Subcutaneous adipose tissue (tissue), 4 donors: ENCODE measurements around the gene METTL16. TPM values are rescaled to one million over a fixed set of nuclear protein-coding genes. Genes with fewer than 3 reads are reported as not detected.

ENCODE experiments used
- total RNA-seq, 4 donors: library from RNA; depleted of rRNA; stranded (reverse); fragments of >200 nt; gene quantifications; one replicate each; pipeline ENCODE4 v1.1.0, GENCODE V29; 2016
- TF ChIP-seq, protein P1 (sequence below): fragments of 450-650 bp; IDR thresholded peaks from one replicate; pipeline ENCODE4 v1.5.1; 2016; ENCODE audit warnings: low read depth, mild to moderate bottlenecking, control low read depth, antibody characterized with exemption, moderate library complexity

METTL16 gene
- total RNA-seq, 4 donors from 2014 or later: 12.6 to 80.5 (median 25.3) TPM

DNA sequence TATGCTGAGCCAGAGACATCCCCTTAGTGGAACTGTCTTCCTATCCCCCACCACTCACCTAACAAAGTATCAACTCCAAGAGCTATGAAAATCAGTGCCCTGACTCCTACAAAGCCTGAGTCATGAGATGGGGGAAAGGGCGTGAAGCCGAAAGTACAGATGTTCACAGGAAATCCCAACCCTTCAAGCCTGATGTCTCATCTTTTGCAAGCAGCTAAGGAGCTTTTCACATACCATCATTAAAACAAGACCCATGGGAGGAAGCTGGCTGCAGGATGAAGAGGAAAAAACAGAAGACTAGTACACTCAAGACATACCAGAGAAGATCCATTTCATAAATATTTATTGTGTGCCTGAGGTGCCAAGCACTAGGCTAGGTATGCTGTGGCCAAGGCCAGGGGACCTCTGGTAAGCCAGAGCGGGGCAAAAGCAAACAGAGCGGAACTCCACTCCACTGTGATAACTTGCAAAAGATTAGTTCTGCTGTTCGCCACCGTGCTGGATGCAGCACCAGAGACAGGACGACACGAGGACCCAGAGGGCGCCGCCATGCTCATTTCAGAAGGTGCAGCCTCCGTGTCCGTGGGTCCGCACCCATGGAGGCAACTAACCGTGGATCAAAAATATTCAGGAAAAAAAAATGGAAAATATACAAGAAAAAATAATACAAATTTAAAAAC is 106.3 kb downstream of the METTL16 start:
- TF ChIP-seq, protein P1, sequence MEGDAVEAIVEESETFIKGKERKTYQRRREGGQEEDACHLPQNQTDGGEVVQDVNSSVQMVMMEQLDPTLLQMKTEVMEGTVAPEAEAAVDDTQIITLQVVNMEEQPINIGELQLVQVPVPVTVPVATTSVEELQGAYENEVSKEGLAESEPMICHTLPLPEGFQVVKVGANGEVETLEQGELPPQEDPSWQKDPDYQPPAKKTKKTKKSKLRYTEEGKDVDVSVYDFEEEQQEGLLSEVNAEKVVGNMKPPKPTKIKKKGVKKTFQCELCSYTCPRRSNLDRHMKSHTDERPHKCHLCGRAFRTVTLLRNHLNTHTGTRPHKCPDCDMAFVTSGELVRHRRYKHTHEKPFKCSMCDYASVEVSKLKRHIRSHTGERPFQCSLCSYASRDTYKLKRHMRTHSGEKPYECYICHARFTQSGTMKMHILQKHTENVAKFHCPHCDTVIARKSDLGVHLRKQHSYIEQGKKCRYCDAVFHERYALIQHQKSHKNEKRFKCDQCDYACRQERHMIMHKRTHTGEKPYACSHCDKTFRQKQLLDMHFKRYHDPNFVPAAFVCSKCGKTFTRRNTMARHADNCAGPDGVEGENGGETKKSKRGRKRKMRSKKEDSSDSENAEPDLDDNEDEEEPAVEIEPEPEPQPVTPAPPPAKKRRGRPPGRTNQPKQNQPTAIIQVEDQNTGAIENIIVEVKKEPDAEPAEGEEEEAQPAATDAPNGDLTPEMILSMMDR: no peak

DNA sequence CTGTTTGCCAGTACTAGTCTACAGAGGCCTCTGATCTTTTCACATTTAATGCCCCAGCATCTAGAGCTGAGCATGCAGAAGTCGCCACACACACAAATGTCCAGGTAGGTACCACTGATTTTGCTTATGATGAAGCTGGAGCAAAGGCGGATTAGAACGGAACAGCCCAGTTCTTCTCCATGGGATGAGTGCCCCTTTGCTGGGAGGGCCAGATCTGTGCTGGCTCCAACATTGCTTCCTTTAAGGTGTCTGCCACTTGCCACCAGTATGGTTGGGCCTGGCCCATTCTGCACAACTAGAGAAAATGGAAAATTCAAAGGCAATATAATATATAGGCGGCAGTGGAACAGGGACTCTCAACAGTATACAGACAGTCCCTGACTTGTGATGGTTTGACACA is 108.6 kb downstream of the METTL16 start:
- TF ChIP-seq, protein P1: no peak

DNA sequence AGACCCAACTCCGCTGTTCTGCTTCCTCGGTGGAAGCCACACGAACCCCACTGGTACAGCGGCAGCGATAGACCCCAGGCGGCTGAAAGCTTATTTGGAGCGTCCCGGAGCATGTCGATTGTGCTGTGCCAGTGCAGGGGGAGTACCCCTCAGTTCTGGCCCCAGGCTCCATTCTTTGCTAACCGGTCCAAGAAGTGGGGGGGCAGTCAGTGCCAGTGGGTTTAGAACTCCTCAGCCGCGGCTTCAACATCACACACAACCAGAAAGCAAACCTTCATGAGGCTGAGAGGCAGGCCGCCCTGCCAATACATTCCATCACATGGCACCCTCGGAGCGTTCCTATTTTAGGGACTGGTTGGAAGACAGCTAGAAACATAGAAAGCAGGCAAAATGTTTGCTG is 109.1 kb downstream of the METTL16 start:
- TF ChIP-seq, protein P1: no peak

DNA sequence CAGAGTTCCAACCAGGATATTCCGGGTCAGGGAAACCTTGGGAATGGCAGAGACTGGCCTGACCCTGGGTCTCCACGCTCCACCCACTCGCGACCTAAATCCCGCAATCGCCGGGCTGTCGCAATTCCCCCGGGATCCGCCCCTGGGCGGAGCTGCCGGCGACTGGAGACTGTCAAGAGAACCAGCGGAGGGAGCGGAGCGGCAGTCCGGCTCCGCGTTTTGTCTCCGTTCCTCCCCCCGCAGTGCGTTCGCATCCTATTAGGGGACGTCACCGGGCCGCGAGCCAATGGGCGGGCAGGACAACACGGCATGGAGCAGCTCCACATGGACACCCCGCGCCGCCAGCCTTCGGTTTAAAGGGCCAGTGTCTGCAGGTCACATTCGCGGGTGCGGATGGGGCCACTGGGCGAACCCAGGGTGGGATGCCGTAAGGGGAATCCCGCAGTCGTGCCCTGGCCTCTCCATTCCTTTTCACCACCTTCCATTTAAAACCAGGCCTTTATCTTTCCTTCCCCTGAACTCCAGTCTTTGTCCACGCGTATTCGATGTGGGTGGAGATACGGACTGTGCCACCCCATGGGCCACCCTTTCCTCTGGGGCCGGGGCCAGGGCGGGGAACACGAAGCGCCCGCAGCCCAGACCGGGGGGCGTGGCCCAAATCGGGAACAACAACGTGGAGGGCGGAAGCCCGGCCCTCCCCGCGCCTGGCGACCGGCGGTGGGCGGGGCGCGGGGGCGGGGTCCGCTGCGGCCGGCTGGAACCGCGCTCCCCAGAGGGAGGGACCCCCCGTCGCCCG is 110.1 kb downstream of the METTL16 start:
- TF ChIP-seq, protein P1: no peak

DNA sequence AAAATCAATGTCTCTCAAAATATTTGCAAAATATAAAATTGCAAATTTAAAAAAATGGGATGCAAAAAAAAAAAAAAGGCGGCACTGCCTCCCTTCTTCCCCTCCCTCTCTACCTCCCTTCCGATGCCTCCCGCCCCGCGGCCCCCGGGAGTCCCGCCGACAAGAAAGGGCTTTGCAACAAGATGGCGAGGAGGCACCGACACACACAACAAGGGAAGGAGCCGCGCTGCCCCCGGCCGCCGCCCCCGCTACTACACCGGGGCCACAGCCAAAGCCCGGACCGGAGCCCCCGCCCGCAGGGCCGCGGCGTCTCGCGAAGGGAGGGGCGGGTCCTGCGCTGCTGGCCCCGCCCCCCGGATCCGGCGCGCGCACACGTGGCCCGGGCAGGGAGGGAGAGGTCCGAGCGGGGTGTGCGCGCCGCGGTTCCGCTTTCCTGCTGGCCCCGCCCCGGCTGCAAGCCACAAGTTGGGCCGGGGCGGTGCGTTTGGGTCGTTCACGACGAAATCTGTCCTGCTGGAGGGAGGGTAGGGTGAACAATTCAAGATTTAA is 110.7 kb downstream of the METTL16 start, which contains the start of gene MNT:
MNT (minus strand) TSS at position 184 of the 549 bp plus-strand sequence. CDS start 348 bp downstream, outside the sequence.
- TF ChIP-seq, protein P1: no peak

DNA sequence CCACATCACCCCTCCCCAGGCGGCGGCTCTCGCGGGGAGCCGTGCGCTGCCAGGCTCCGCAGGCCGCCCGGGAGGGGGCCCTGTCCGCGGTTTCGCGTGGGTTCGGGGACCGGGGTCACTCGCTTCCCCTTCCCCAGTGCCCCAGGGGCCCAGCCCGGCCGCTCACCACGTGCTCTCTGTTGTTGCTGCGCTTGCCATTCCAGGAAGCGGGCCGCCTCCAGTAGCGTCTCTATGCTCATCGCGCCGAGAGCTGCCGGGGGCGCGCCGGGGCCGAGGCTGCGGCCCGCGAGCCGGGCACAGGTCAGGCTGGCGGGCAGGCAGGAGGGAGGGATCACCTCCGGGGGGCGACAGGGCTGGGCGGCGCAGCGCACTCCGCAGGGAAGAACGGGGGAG is 111.2 kb downstream of the METTL16 start:
- TF ChIP-seq, protein P1: no peak
